Uterus (tissue), 4 donors: ENCODE results near the gene ZNF831. TPM values are rescaled to one million over a fixed set of nuclear protein-coding genes. Genes with fewer than 3 reads are reported as not detected.

Experiments
- DNase-seq, 2 donors: peaks; one replicate each; pipeline ENCODE4 v3.0.0-alpha.2; 2019 to 2020
- H3K27ac ChIP-seq, 2 donors: fragments of 200-600 bp; sonication (generic); 1 replicate in 1 of 2; 2 replicates in 1 of 2; pipeline ENCODE4 v1.5.1; 2016 to 2018
- H3K27me3 ChIP-seq, 2 donors: fragments of 200-600 bp; sonication (generic); one replicate each; pipeline ENCODE4 v1.5.1; 2018 to 2019; ENCODE audit warnings: control low read depth in 1 of 2
- H3K36me3 ChIP-seq, 2 donors: fragments of 200-600 bp; sonication (generic); one replicate each; pipeline ENCODE4 v1.5.1; 2019; ENCODE audit warnings: control low read depth in 1 of 2
- H3K4me1 ChIP-seq, 2 donors: fragments of 200-600 bp; sonication (generic); one replicate each; pipeline ENCODE4 v1.5.1; 2018 to 2019; ENCODE audit warnings: control low read depth in 1 of 2
- H3K4me3 ChIP-seq, 2 donors: fragments of 200-600 bp; sonication (generic); 1 replicate in 1 of 2; 2 replicates in 1 of 2; pipeline ENCODE4 v1.5.1; 2018 to 2019; ENCODE audit warnings: mild to moderate bottlenecking in 1 of 2
- H3K9me3 ChIP-seq, 2 donors: fragments of 200-600 bp; sonication (generic); one replicate each; pipeline ENCODE4 v1.5.1; 2019; ENCODE audit warnings: control low read depth in 1 of 2
- CTCF ChIP-seq, 4 experiments: fragments of 200-600 bp in 2 of 4; fragments of 450-650 bp in 2 of 4; sonication (generic) in 2 of 4; IDR thresholded peaks; one replicate each; pipeline ENCODE4 v1.5.1; 2016 to 2019; ENCODE audit warnings: antibody characterized with exemption in 4 of 4, mild to moderate bottlenecking in 2 of 4, moderate library complexity in 1 of 4
- POLR2A ChIP-seq, 2 donors: fragments of 450-650 bp; IDR thresholded peaks; one replicate each; pipeline ENCODE4 v1.6.1; 2016; ENCODE audit warnings: antibody characterized with exemption in 2 of 2, mild to moderate bottlenecking in 1 of 2, moderate library complexity in 1 of 2
- intact Hi-C: fragments of 100-400 bp; cut with DNase I; formaldehyde crosslinking; loops from one replicate; pipeline ENCODE4 v1.15.1; 2023; ENCODE audit warnings: low total_unique reads
- total RNA-seq, 4 donors: library from RNA; depleted of rRNA in 3 of 4; stranded (reverse); fragments of >200 nt in 3 of 4; gene quantifications; one replicate each; pipeline versions ENCODE4 v1.1.0 to v1.2.4, GENCODE V29; 2014 to 2023
- donor health status: DM: yes; HTN: yes; CAD: no.

Gene ZNF831
- total RNA-seq, 4 donors from 2014 or later, result 0.21 to 3.1 (median 0.43) TPM

DNA sequence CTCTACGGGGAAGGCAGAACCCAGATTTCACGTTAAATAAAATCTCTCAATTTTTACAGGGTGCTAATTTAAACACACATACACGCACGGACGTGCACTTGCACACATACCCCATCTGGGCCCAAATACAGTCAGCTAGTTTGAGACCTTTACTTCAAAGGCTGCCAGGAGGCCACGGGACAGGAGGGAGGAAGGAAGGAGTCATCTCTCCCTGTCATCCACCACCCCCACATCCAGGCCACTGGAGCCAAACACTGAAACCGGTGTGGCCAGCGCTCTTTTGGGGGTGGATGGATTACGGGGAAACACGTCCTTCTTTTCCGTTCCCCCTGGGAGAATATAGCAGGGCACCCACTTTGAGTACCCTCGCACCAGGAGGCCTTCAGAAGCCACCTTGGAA is 60.1 kb downstream of the ZNF831 start:
- H3K9me3 ChIP-seq, result no peaks in the 10 kb centered on the region
- H3K4me3 ChIP-seq, result no peak overlapping the region
- DNase-seq, result no peak
- intact Hi-C loops, result loop anchor here (10.0 kb wide), 1 partner anchor 359 kb away; no protein-coding TSS in a partner anchor
- H3K36me3 ChIP-seq, result no peaks in the 10 kb centered on the region
- no peaks in the 10 kb centered on the region for H3K27me3 ChIP-seq
- H3K4me1 ChIP-seq, result no peaks in the 10 kb centered on the region
- TF ChIP-seq POLR2A (IDR thresholded peaks at IDR 0.05) (no peak), CTCF (IDR thresholded peaks at IDR 0.05) (no peak)
- no peak overlapping the region for H3K27ac ChIP-seq

DNA sequence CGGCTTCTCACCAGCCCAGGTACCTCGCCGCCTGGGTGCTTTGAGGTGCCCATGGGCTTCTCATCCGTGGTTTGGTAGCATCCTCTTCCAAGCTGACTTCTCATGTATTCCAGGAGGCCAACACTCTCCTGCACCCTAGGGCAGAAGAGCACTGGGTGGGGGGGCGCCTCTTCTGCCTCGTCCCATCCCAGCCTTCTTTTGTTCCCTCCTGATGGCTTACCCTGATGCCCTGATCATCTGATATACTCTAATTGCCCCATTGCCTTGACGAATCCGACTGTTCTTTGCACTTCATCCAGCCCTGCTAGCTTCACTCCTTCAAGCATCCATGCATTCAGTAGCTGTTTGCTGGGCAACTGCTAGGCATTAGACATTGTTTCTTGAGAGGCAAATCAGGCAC is 60.6 kb downstream of the ZNF831 start:
- H3K4me1 ChIP-seq, result no peaks in the 10 kb centered on the region
- H3K36me3 ChIP-seq, result no peaks in the 10 kb centered on the region
- TF ChIP-seq POLR2A (IDR thresholded peaks at IDR 0.05), result no peak
- no peak for TF ChIP-seq CTCF (IDR thresholded peaks at IDR 0.05)
- H3K4me3 ChIP-seq, result no peak overlapping the region
- H3K9me3 ChIP-seq, result no peaks in the 10 kb centered on the region
- H3K27ac ChIP-seq, result no peak overlapping the region
- no peak for DNase-seq
- intact Hi-C loops, result loop anchor here (10.0 kb wide), 1 partner anchor 359 kb away; no protein-coding TSS in a partner anchor
- H3K27me3 ChIP-seq, result no peaks in the 10 kb centered on the region

- no peak for DNase-seq
- intact Hi-C loops, result no loop called here
- H3K4me1 ChIP-seq, result no peaks in the 10 kb centered on the region
- H3K27ac ChIP-seq, result no peak overlapping the region
- no peaks in the 10 kb centered on the region for H3K27me3 ChIP-seq
- no peak for TF ChIP-seq POLR2A (IDR thresholded peaks at IDR 0.05)
- TF ChIP-seq CTCF (IDR thresholded peaks at IDR 0.05), result no peak
- no peak overlapping the region for H3K4me3 ChIP-seq
- no peaks in the 10 kb centered on the region for H3K9me3 ChIP-seq
- no peaks in the 10 kb centered on the region for H3K36me3 ChIP-seq
These were observed 66.8 kb downstream of the ZNF831 start for GRCh38 chr20:59230385-59230784.

DNA sequence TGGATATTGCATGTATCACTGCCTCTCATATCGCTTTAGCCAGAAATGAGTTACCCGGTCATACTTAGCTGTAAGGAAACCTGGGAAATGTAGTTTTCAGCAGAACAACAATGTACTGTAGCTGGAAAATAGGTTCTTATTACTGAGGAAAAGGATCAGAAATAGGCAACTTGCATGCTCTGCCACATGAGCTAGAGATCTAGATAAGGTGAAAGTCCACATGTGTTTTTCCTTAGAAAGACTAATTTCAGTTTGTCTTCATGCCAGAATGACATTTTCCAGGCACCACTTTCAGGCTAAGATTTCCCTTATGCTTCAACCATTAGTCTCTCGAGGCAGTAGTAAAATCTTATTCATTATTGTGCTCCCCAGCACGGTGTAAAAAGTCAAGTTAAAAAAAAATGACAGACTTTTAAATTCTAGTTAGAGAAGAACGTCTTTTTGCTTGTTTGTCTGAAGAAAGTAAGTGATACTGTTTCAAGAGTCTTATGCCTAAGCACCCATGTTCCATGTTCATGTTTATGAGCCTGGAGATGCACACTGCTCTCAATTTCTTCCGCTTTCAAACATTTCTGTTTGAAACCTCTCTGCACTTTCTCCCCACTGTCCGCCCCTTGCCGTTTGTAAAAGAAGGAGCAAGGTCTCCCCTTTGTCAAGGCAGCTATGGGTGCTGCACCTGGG is 67.6 kb downstream of the ZNF831 start:
- intact Hi-C loops, result no loop called here
- H3K4me1 ChIP-seq, result no peaks in the 10 kb centered on the region
- H3K4me3 ChIP-seq, result no peak overlapping the region
- H3K36me3 ChIP-seq, result no peaks in the 10 kb centered on the region
- TF ChIP-seq CTCF (IDR thresholded peaks at IDR 0.05) (no peak), POLR2A (IDR thresholded peaks at IDR 0.05) (no peak)
- no peaks in the 10 kb centered on the region for H3K9me3 ChIP-seq
- no peaks in the 10 kb centered on the region for H3K27me3 ChIP-seq
- H3K27ac ChIP-seq, result no peak overlapping the region
- DNase-seq, result no peak

- DNase-seq, result no peak
- TF ChIP-seq CTCF (IDR thresholded peaks at IDR 0.05) (no peak), POLR2A (IDR thresholded peaks at IDR 0.05) (no peak)
- Histone ChIP-seq H3K9me3 (no peaks in the 10 kb centered on the region), H3K36me3 (no peaks in the 10 kb centered on the region), H3K27ac (no peak overlapping the region), H3K4me1 (no peaks in the 10 kb centered on the region), H3K27me3 (no peaks in the 10 kb centered on the region), H3K4me3 (no peak overlapping the region)
- intact Hi-C loops, result no loop called here
These were observed 69.0 kb downstream of the ZNF831 start for GRCh38 chr20:59232618-59233017.
